Keratinocyte (primary cell): ENCODE data around the gene C16orf92.

Experiments
- EZH2 ChIP-seq: IDR thresholded peaks from one replicate; pipeline ENCODE4 v1.6.1; 2012; ENCODE audit warnings: inconsistent platforms, mild to moderate bottlenecking, low read length, moderate library complexity
- TF ChIP-seq, protein P1 (sequence below), 3 experiments: IDR thresholded peaks in 1 of 3; conservative IDR thresholded peaks in 1 of 3; optimal IDR thresholded peaks in 1 of 3; 2 replicates in 2 of 3; 3 replicates in 1 of 3; pipeline versions ENCODE3 to v1.5.1; 2011; ENCODE audit warnings: low read length in 3 of 3, mild to moderate bottlenecking in 3 of 3, moderate library complexity in 2 of 3, control low read depth in 1 of 3, inconsistent platforms in 1 of 3; ENCODE audit not compliant: insufficient read depth in 2 of 3; ENCODE audit errors: extremely low read depth in 1 of 3

DNA sequence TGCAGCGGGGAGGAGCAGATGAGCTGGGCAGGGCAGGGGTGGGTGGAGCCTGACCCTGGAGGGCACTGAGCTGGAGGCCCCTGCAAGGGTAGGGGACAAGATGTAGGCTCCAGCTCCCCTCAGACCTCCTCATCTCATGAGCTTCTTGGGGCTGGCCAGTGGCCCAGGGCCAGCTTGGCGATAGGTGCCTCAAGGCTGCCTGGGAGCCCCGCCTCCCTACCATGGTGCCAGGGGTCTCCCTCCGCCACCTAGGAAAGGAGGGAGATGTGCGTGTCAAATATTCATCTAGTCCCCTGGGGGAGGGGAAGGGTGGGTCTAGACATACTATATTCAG, 31.5 kb upstream of the C16orf92 start:
- TF ChIP-seq, protein P1, sequence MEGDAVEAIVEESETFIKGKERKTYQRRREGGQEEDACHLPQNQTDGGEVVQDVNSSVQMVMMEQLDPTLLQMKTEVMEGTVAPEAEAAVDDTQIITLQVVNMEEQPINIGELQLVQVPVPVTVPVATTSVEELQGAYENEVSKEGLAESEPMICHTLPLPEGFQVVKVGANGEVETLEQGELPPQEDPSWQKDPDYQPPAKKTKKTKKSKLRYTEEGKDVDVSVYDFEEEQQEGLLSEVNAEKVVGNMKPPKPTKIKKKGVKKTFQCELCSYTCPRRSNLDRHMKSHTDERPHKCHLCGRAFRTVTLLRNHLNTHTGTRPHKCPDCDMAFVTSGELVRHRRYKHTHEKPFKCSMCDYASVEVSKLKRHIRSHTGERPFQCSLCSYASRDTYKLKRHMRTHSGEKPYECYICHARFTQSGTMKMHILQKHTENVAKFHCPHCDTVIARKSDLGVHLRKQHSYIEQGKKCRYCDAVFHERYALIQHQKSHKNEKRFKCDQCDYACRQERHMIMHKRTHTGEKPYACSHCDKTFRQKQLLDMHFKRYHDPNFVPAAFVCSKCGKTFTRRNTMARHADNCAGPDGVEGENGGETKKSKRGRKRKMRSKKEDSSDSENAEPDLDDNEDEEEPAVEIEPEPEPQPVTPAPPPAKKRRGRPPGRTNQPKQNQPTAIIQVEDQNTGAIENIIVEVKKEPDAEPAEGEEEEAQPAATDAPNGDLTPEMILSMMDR (optimal IDR thresholded peaks at IDR 0.05 in 1 of 3, IDR thresholded peaks at IDR 0.05 in 1 of 3, conservative IDR thresholded peaks at IDR 0.05 in 1 of 3; ENCODE audit: extremely low read depth in 1 of 3, insufficient read depth in 2 of 3, low read length in 3 of 3): no peak
- TF ChIP-seq EZH2: no peak
